Mesenchymal stem cell (in vitro differentiated cells and primary cell): ENCODE data around the gene STAG1.

Source experiments
- DNase-seq: peaks from one replicate; pipeline ENCODE4 v3.0.0-alpha.2; 2013
- H2AFZ ChIP-seq: one replicate; pipeline ENCODE4 v1.6.1; 2013; ENCODE audit warnings: low read depth, mild to moderate bottlenecking, control low read depth, inconsistent platforms, low read length, moderate library complexity
- H2AK5ac ChIP-seq: 2 replicates; pipeline ENCODE4 v1.6.1; 2013; ENCODE audit warnings: low read length, moderate library complexity, mild to moderate bottlenecking, inconsistent platforms; ENCODE audit not compliant: severe bottlenecking
- H2BK120ac ChIP-seq: one replicate; pipeline ENCODE4 v1.6.1; 2013; ENCODE audit warnings: low read depth, mild to moderate bottlenecking, inconsistent platforms, low read length, moderate library complexity
- H2BK12ac ChIP-seq, 2 experiments: one replicate each; pipeline ENCODE4 v1.6.1; 2013; ENCODE audit warnings: inconsistent platforms in 2 of 2, low read length in 2 of 2, mild to moderate bottlenecking in 2 of 2, moderate library complexity in 2 of 2, control low read depth in 1 of 2
- H2BK15ac ChIP-seq: one replicate; pipeline ENCODE4 v1.6.1; 2013; ENCODE audit warnings: mild to moderate bottlenecking, low read depth, inconsistent platforms; ENCODE audit not compliant: poor library complexity, severe bottlenecking
- H2BK5ac ChIP-seq: 2 replicates; pipeline ENCODE4 v1.6.1; 2013; ENCODE audit warnings: low read depth, mild to moderate bottlenecking, low read length, control low read depth, inconsistent platforms; ENCODE audit not compliant: poor library complexity, severe bottlenecking
- H3K14ac ChIP-seq, 2 experiments: one replicate each; pipeline ENCODE4 v1.6.1; 2013; ENCODE audit warnings: inconsistent platforms in 2 of 2, low read length in 2 of 2, control low read depth in 1 of 2, mild to moderate bottlenecking in 1 of 2, moderate library complexity in 1 of 2
- H3K18ac ChIP-seq, 2 experiments: one replicate each; pipeline ENCODE4 v1.6.1; 2013; ENCODE audit warnings: inconsistent platforms in 2 of 2, low read length in 2 of 2, control low read depth in 1 of 2, low read depth in 1 of 2, mild to moderate bottlenecking in 1 of 2
- H3K23ac ChIP-seq, 2 experiments: one replicate each; pipeline ENCODE4 v1.6.1; 2013; ENCODE audit warnings: inconsistent platforms in 2 of 2, low read length in 2 of 2, mild to moderate bottlenecking in 2 of 2, moderate library complexity in 2 of 2, control low read depth in 1 of 2
- H3K27ac ChIP-seq: 2 replicates; pipeline ENCODE4 v1.5.1; 2013; ENCODE audit warnings: mild to moderate bottlenecking, moderate library complexity, low read length, control low read depth, inconsistent platforms; ENCODE audit not compliant: poor library complexity, severe bottlenecking
- H3K27me3 ChIP-seq, 2 experiments: 2 replicates each; pipeline versions ENCODE4 v1.6.1 to v1.7.0; 2013; ENCODE audit warnings: low read length in 2 of 2, mild to moderate bottlenecking in 2 of 2, moderate library complexity in 2 of 2, control low read depth in 1 of 2, inconsistent platforms in 1 of 2; ENCODE audit not compliant: control insufficient read depth in 1 of 2, insufficient read depth in 1 of 2
- H3K36me3 ChIP-seq, 2 experiments: 2 replicates each; pipeline versions ENCODE4 v1.6.1 to v1.7.0; 2013; ENCODE audit warnings: low read length in 2 of 2, control low read depth in 1 of 2, inconsistent platforms in 1 of 2, low read depth in 1 of 2, mild to moderate bottlenecking in 1 of 2; ENCODE audit not compliant: insufficient read depth in 2 of 2, control insufficient read depth in 1 of 2
- H3K4ac ChIP-seq, 2 experiments: one replicate each; pipeline ENCODE4 v1.6.1; 2013; ENCODE audit warnings: inconsistent platforms in 2 of 2, low read length in 2 of 2, mild to moderate bottlenecking in 2 of 2, moderate library complexity in 2 of 2, control low read depth in 1 of 2, low read depth in 1 of 2
- H3K4me1 ChIP-seq: 2 replicates; pipeline ENCODE4 v1.6.1; 2013; ENCODE audit warnings: low read depth, low read length, control low read depth; ENCODE audit not compliant: control insufficient read depth, insufficient read depth
- H3K4me2 ChIP-seq: 2 replicates; pipeline ENCODE4 v1.6.1; 2013; ENCODE audit warnings: low read length, mild to moderate bottlenecking, inconsistent platforms; ENCODE audit not compliant: poor library complexity, severe bottlenecking
- H3K4me3 ChIP-seq, 2 experiments: 2 replicates each; pipeline versions ENCODE4 v1.5.1 to v1.7.0; 2013; ENCODE audit warnings: low read length in 2 of 2, mild to moderate bottlenecking in 2 of 2, control low read depth in 1 of 2, low read depth in 1 of 2; ENCODE audit not compliant: insufficient read depth in 1 of 2
- H3K79me1 ChIP-seq: replicated peaks from 2 replicates; pipeline ENCODE4 v1.6.1; 2013; ENCODE audit warnings: mild to moderate bottlenecking, control low read depth, low read length, inconsistent platforms; ENCODE audit not compliant: poor library complexity, severe bottlenecking
- H3K9ac ChIP-seq: 2 replicates; pipeline ENCODE4 v1.7.0; 2013; ENCODE audit warnings: mild to moderate bottlenecking, low read length, moderate library complexity
- H3K9me3 ChIP-seq: 2 replicates; pipeline ENCODE4 v1.7.0; 2013; ENCODE audit warnings: mild to moderate bottlenecking, low read length; ENCODE audit not compliant: control insufficient read depth
- H4K8ac ChIP-seq: one replicate; pipeline ENCODE4 v1.6.1; 2013; ENCODE audit warnings: inconsistent platforms, mild to moderate bottlenecking, low read length, moderate library complexity
- H4K91ac ChIP-seq: one replicate; pipeline ENCODE4 v1.6.1; 2013; ENCODE audit warnings: mild to moderate bottlenecking, low read length, inconsistent platforms
- WGBS: methylation state at CpG from one replicate; pipeline ENCODE4 v1.1.7; 2013; ENCODE audit warnings: mixed read lengths; 5-methylcytosine and 5-hydroxymethylcytosine counted together

Gene STAG1

DNA sequence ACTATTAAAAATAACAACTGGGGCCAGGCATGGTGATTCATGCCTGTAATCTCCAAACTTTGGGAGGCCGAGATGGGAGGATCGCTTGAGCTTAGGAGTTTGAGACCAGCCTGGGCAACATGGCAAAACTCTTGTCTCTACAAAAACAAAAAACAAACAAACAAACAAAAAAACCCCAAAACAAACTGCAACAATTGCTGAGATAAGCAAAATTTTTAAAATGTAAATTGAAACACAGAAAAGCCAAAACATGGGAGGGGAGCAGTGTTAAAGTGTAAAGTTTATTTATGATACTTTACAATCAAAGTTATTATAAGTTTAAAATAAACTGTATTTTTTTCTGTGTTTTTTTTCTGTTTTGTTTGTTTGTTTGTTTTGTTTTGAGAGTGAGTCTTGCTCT is 294.4 kb downstream of the STAG1 start:
- 100% methylated on average over 2 of the region's 2 CpGs for WGBS
- Histone ChIP-seq H2AFZ (no peak overlapping the region), H2BK15ac (no peak overlapping the region), H3K18ac (no peak overlapping the region), H3K14ac (no peak overlapping the region), H4K91ac (no peak overlapping the region), H3K4me3 (no peak overlapping the region), H3K9ac (no peak overlapping the region), H2BK120ac (no peak overlapping the region), H2BK5ac (no peak overlapping the region), H2BK12ac (no peak overlapping the region), H3K79me1 (peaks cover 15% of the 10 kb centered on the region), H2AK5ac (no peak overlapping the region), H3K4ac (no peak overlapping the region), H3K36me3 (peaks cover 10 to 85% of the 10 kb centered on the region in 2 experiments), H3K27ac (no peak overlapping the region), H3K4me1 (no peaks in the 10 kb centered on the region), H4K8ac (no peak overlapping the region), H3K27me3 (no peaks in the 10 kb centered on the region), H3K4me2 (no peak overlapping the region), H3K23ac (no peak overlapping the region), H3K9me3 (peaks cover 83% of the 10 kb centered on the region)
- no peak for DNase-seq

DNA sequence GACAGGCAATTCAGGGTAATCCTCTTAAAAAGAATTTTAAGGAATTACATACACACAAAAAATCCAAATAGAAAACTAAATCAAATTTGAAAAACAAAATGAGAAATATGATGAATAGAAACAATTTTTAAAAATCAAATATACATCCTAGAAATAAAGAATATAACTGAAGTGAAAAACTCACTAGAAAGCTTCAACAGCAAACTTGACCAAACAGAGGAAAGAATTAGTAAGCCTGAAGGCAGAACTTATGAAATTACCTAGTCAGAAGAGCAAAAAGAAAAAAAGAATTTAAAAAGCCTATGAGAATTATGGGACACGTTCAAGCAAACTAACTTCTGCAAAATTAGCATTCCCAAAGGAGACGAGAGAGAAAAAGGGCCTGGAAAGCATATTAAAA is 296.0 kb downstream of the STAG1 start:
- no peaks in the 10 kb centered on the region for H3K4me1 ChIP-seq
- no peak overlapping the region for H3K27ac ChIP-seq
- no peak overlapping the region for H4K8ac ChIP-seq
- H3K18ac ChIP-seq: no peak overlapping the region
- peaks cover 15% of the 10 kb centered on the region for H3K79me1 ChIP-seq
- no peak overlapping the region for H3K23ac ChIP-seq
- no peak overlapping the region for H3K9ac ChIP-seq
- no peak overlapping the region for H3K4me2 ChIP-seq
- no peak overlapping the region for H2AK5ac ChIP-seq
- H2BK120ac ChIP-seq: no peak overlapping the region
- H3K36me3 ChIP-seq: peaks cover 14 to 87% of the 10 kb centered on the region in 2 experiments
- H2BK15ac ChIP-seq: no peak overlapping the region
- peaks cover 85% of the 10 kb centered on the region for H3K9me3 ChIP-seq
- no peak overlapping the region for H4K91ac ChIP-seq
- no peak overlapping the region for H2BK5ac ChIP-seq
- H2BK12ac ChIP-seq: no peak overlapping the region
- H3K14ac ChIP-seq: no peak overlapping the region
- peak overlapping the region in 1 of 2 experiments; percentile 52 for H3K4me3 ChIP-seq
- no peaks in the 10 kb centered on the region for H3K27me3 ChIP-seq
- 100% methylated on average over 1 of the region's 2 CpGs for WGBS
- no peak for DNase-seq
- H3K4ac ChIP-seq: no peak overlapping the region
- no peak overlapping the region for H2AFZ ChIP-seq

DNA sequence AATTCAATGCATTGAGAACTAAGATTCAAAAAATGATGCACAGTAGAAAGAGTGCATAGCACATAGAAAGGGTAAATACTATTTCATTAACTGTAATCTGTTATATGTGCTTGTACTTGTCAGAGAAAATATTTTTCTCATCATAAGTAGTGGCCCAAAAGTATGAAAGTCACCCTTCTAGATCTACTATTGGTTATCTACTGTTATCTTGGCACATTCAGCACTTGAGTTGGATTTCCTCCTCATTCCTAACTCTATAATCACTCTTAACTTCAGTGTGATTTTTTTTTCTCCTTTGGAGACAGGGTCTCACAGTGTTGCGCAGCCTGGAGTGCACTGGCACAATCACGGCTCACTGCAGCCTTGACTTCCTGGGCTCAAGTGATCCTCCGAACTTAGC is 307.6 kb downstream of the STAG1 start:
- H3K4ac ChIP-seq: no peak overlapping the region
- no peaks in the 10 kb centered on the region for H3K27me3 ChIP-seq
- H2AFZ ChIP-seq: no peak overlapping the region
- 95% methylated on average over 3 of the region's 3 CpGs for WGBS
- no peak overlapping the region for H3K4me3 ChIP-seq
- H3K18ac ChIP-seq: no peak overlapping the region
- H4K91ac ChIP-seq: no peak overlapping the region
- H3K79me1 ChIP-seq: peaks cover 4% of the 10 kb centered on the region
- no peak overlapping the region for H3K9ac ChIP-seq
- no peak overlapping the region for H3K14ac ChIP-seq
- peaks cover 6 to 52% of the 10 kb centered on the region in 2 experiments for H3K36me3 ChIP-seq
- H3K4me1 ChIP-seq: no peaks in the 10 kb centered on the region
- H2BK120ac ChIP-seq: no peak overlapping the region
- H3K23ac ChIP-seq: no peak overlapping the region
- H2BK12ac ChIP-seq: no peak overlapping the region
- DNase-seq: peak; percentile 6
- H3K9me3 ChIP-seq: no peaks in the 10 kb centered on the region
- H3K4me2 ChIP-seq: no peak overlapping the region
- no peak overlapping the region for H2AK5ac ChIP-seq
- no peak overlapping the region for H3K27ac ChIP-seq
- no peak overlapping the region for H2BK5ac ChIP-seq
- H4K8ac ChIP-seq: no peak overlapping the region
- H2BK15ac ChIP-seq: no peak overlapping the region

DNA sequence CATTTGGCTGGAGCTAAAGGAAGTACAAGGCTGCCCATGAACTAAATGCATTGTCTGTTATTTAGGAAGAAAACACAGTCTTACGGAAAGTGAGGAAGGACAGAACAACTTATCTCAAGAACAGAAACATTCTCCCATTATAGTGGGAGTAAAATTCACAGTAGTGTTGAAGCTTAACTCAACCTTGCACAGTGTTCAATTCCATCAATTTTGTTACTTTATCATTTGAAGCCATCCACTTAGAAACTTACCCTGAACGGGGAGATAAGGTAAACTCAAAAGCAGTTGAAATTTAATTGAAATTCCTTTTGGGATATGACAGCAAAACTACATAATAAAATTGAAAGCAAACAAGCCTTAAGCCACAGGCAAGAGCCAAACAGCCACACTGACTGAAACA is 315.1 kb downstream of the STAG1 start:
- Histone ChIP-seq H2BK120ac (no peak overlapping the region), H3K36me3 (peaks cover 6 to 47% of the 10 kb centered on the region in 2 experiments), H4K8ac (no peak overlapping the region), H3K4me2 (no peak overlapping the region), H3K9me3 (no peaks in the 10 kb centered on the region), H2BK15ac (no peak overlapping the region), H3K4me1 (no peaks in the 10 kb centered on the region), H3K23ac (no peak overlapping the region), H3K4ac (no peak overlapping the region), H3K14ac (no peak overlapping the region), H2AFZ (no peak overlapping the region), H2AK5ac (no peak overlapping the region), H3K18ac (no peak overlapping the region), H2BK5ac (no peak overlapping the region), H4K91ac (no peak overlapping the region), H3K27me3 (no peaks in the 10 kb centered on the region), H3K79me1 (peaks cover 1% of the 10 kb centered on the region), H3K27ac (no peak overlapping the region), H3K9ac (no peak overlapping the region), H2BK12ac (no peak overlapping the region), H3K4me3 (no peak overlapping the region)
- WGBS: 100% methylated on average over 1 of the region's 2 CpGs
- no peak for DNase-seq
